Measurements from ENCODE around the gene URB2. TPM values are rescaled to one million over a fixed set of nuclear protein-coding genes. Genes with fewer than 3 reads are reported as not detected.

URB2 gene
- total and polyA plus RNA-seq, 4 donors = 1.2 to 10.5 (median 6.2) TPM

DNA sequence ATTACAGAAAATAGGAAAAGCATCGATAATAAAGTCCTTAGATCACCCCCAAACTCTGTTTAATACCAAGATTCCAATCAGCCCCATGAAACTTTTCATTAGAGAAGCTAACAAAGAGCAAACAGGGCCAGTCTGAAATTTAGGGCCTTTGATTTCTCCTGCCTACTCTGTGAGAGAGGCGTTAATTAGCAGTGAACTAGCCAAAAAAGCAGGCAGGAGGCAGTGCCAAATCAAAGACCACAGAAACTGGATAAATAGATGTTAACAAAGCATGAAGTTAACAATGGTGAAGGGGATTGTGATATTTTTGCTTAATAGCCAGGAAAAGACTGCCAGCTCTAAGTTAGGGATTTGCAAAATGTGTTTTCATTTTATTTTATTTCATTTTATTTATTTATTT is 11.3 kb upstream of the URB2 start (continued):
- TF ChIP-seq, protein P1, sequence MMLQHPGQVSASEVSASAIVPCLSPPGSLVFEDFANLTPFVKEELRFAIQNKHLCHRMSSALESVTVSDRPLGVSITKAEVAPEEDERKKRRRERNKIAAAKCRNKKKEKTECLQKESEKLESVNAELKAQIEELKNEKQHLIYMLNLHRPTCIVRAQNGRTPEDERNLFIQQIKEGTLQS (IDR thresholded peaks at IDR 0.05) = no peak
- no peak for TF ChIP-seq EGR1 (IDR thresholded peaks at IDR 0.05; ENCODE audit: low read depth in 2 of 2)

DNA sequence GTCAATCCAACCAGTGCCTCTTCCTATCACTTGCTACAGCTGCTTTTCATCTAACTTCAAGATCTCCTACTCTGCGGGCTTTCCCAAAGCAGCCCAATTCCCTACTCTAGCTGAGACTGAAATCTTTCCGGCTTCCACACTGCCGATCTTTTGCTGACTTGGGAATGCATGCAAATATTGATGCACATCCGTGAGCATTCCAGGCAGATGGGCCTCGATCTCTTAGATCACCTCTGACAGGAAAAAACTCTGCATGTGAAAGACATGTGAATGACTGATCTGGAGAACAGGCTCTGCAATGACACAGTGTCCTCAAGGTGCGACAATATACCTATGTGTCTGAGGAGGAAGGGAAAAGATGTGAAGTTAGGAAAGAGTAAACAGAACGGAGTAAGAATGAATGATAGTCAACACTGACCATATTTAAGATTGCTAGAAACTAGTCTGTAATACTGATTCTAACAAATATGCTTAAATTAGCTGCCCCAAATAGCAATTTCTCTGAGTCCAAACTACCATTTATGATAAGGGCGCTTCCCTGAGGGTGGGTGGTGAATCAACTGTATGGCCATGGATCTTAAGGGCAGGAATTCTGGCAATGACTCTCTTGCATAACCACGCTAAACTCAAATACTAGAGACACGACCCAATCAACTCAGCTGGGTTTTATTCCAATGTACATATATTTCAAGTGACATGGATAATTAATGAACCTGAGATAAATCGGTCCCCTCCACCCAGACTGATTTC is 8.5 kb upstream of the URB2 start:
- no peaks in the 10 kb centered on the region for H3K9me3 ChIP-seq (ENCODE audit: control insufficient read depth in 4 of 4, low read length in 3 of 4)
- no peak for DNase-seq (ENCODE audit: low spot score)
- H3K9ac ChIP-seq (ENCODE audit: low read depth in 1 of 2, low read length in 2 of 2) = no peak overlapping the region
- no peaks in the 10 kb centered on the region for H3K27me3 ChIP-seq (ENCODE audit: control insufficient read depth in 4 of 4, insufficient read depth in 4 of 4, low read length in 3 of 4)
- WGBS = 85% methylated on average over 11 of the region's 11 CpGs
- TF ChIP-seq YY1 (IDR thresholded peaks at IDR 0.05) = no peak
- no peak for TF ChIP-seq FOXA1 (IDR thresholded peaks at IDR 0.05)
- TF ChIP-seq, protein P2, sequence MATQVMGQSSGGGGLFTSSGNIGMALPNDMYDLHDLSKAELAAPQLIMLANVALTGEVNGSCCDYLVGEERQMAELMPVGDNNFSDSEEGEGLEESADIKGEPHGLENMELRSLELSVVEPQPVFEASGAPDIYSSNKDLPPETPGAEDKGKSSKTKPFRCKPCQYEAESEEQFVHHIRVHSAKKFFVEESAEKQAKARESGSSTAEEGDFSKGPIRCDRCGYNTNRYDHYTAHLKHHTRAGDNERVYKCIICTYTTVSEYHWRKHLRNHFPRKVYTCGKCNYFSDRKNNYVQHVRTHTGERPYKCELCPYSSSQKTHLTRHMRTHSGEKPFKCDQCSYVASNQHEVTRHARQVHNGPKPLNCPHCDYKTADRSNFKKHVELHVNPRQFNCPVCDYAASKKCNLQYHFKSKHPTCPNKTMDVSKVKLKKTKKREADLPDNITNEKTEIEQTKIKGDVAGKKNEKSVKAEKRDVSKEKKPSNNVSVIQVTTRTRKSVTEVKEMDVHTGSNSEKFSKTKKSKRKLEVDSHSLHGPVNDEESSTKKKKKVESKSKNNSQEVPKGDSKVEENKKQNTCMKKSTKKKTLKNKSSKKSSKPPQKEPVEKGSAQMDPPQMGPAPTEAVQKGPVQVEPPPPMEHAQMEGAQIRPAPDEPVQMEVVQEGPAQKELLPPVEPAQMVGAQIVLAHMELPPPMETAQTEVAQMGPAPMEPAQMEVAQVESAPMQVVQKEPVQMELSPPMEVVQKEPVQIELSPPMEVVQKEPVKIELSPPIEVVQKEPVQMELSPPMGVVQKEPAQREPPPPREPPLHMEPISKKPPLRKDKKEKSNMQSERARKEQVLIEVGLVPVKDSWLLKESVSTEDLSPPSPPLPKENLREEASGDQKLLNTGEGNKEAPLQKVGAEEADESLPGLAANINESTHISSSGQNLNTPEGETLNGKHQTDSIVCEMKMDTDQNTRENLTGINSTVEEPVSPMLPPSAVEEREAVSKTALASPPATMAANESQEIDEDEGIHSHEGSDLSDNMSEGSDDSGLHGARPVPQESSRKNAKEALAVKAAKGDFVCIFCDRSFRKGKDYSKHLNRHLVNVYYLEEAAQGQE (IDR thresholded peaks at IDR 0.05) = no peak
- TF ChIP-seq GABPA (IDR thresholded peaks at IDR 0.05 in 1 of 2, conservative IDR thresholded peaks at IDR 0.05 in 1 of 2) = no peak
- TF ChIP-seq, protein P3, sequence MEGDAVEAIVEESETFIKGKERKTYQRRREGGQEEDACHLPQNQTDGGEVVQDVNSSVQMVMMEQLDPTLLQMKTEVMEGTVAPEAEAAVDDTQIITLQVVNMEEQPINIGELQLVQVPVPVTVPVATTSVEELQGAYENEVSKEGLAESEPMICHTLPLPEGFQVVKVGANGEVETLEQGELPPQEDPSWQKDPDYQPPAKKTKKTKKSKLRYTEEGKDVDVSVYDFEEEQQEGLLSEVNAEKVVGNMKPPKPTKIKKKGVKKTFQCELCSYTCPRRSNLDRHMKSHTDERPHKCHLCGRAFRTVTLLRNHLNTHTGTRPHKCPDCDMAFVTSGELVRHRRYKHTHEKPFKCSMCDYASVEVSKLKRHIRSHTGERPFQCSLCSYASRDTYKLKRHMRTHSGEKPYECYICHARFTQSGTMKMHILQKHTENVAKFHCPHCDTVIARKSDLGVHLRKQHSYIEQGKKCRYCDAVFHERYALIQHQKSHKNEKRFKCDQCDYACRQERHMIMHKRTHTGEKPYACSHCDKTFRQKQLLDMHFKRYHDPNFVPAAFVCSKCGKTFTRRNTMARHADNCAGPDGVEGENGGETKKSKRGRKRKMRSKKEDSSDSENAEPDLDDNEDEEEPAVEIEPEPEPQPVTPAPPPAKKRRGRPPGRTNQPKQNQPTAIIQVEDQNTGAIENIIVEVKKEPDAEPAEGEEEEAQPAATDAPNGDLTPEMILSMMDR (IDR thresholded peaks at IDR 0.05; ENCODE audit: low read depth, low read length, missing input control) = no peak
- TF ChIP-seq, protein P4, sequence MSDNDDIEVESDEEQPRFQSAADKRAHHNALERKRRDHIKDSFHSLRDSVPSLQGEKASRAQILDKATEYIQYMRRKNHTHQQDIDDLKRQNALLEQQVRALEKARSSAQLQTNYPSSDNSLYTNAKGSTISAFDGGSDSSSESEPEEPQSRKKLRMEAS (IDR thresholded peaks at IDR 0.05) = no peak
- TF ChIP-seq, protein P1 (IDR thresholded peaks at IDR 0.05) = no peak
- TF ChIP-seq, protein P5, sequence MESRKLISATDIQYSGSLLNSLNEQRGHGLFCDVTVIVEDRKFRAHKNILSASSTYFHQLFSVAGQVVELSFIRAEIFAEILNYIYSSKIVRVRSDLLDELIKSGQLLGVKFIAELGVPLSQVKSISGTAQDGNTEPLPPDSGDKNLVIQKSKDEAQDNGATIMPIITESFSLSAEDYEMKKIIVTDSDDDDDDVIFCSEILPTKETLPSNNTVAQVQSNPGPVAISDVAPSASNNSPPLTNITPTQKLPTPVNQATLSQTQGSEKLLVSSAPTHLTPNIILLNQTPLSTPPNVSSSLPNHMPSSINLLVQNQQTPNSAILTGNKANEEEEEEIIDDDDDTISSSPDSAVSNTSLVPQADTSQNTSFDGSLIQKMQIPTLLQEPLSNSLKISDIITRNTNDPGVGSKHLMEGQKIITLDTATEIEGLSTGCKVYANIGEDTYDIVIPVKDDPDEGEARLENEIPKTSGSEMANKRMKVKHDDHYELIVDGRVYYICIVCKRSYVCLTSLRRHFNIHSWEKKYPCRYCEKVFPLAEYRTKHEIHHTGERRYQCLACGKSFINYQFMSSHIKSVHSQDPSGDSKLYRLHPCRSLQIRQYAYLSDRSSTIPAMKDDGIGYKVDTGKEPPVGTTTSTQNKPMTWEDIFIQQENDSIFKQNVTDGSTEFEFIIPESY (IDR thresholded peaks at IDR 0.05) = no peak
- TF ChIP-seq JUND (IDR thresholded peaks at IDR 0.05) = no peak
- no peak for TF ChIP-seq EGR1 (IDR thresholded peaks at IDR 0.05; ENCODE audit: low read depth in 2 of 2)
- TF ChIP-seq FOXA2 (IDR thresholded peaks at IDR 0.05) = no peak
- TF ChIP-seq HNF4A (conservative IDR thresholded peaks at IDR 0.05) = no peak
- no peak overlapping the region for H3K27ac ChIP-seq (ENCODE audit: low read depth in 1 of 2, low read length in 2 of 2)
- H3K4me3 ChIP-seq (ENCODE audit: low read depth in 1 of 3, low read length in 3 of 3) = no peak overlapping the region
- peaks cover 0 to 8% (median 2%) of the 10 kb centered on the region in 4 donors for H3K4me1 ChIP-seq (ENCODE audit: control insufficient read depth in 4 of 4, insufficient read depth in 4 of 4, low read length in 3 of 4)
- peaks cover 0 to 8% (median 5%) of the 10 kb centered on the region in 4 donors for H3K36me3 ChIP-seq (ENCODE audit: control insufficient read depth in 4 of 4, insufficient read depth in 3 of 4, low read depth in 1 of 4, low read length in 3 of 4)

All from liver (tissue), 9 donors.